ENCODE measurements around the gene TOPAZ1. TPM values are rescaled to one million over a fixed set of nuclear protein-coding genes. Genes with fewer than 3 reads are reported as not detected.

Gene TOPAZ1
- total RNA-seq, 2 experiments from 2014 or later, result not detected

- Mint-ChIP-seq H3K36me3 (ENCODE audit: low read depth) (no peaks in the 10 kb centered on the region), H3K27me3 (ENCODE audit: low read depth) (peaks cover 22% of the 10 kb centered on the region), H3K27ac (no peak overlapping the region), H3K9me3 (ENCODE audit: insufficient read depth) (no peaks in the 10 kb centered on the region), H3K4me3 (no peak overlapping the region), H3K4me1 (ENCODE audit: low read depth) (peaks cover 4% of the 10 kb centered on the region)
- DNase-seq (no peak), ATAC-seq (no peak)
- POLR2A ChIA-PET, result no interaction called here
- CTCF ChIA-PET, result no interaction called here
These were observed 14.1 kb upstream of the TOPAZ1 start for GRCh38 chr3:44227632-44228031.

- Mint-ChIP-seq H3K36me3 (ENCODE audit: low read depth) (no peaks in the 10 kb centered on the region), H3K4me3 (no peak overlapping the region), H3K4me1 (ENCODE audit: low read depth) (peaks cover 8% of the 10 kb centered on the region), H3K27ac (no peak overlapping the region), H3K9me3 (ENCODE audit: insufficient read depth) (no peaks in the 10 kb centered on the region), H3K27me3 (ENCODE audit: low read depth) (peaks cover 16% of the 10 kb centered on the region)
- ChIA-PET POLR2A (no interaction called here), CTCF (no interaction called here)
- ATAC-seq (no peak), DNase-seq (no peak)
These were observed 12.8 kb upstream of the TOPAZ1 start for GRCh38 chr3:44228900-44229299.

GRCh38 chr3:44232407-44232806 lies 9.3 kb upstream of the TOPAZ1 start:
- Mint-ChIP-seq H3K4me1 (ENCODE audit: low read depth) (peaks cover 15% of the 10 kb centered on the region), H3K9me3 (ENCODE audit: insufficient read depth) (no peaks in the 10 kb centered on the region), H3K27ac (no peak overlapping the region), H3K27me3 (ENCODE audit: low read depth) (peaks cover 10% of the 10 kb centered on the region), H3K4me3 (no peak overlapping the region), H3K36me3 (ENCODE audit: low read depth) (no peaks in the 10 kb centered on the region)
- ATAC-seq (peak; percentile 69), DNase-seq (peak; percentile 36)
- ChIA-PET CTCF (no interaction called here), POLR2A (no interaction called here)

GRCh38 chr3:44234648-44235268 lies 6.9 kb upstream of the TOPAZ1 start:
- H3K27me3 Mint-ChIP-seq (ENCODE audit: low read depth), result peaks cover 15% of the 10 kb centered on the region
- no peak overlapping the region for H3K4me3 Mint-ChIP-seq
- no peak overlapping the region for H3K27ac Mint-ChIP-seq
- ChIA-PET POLR2A (no interaction called here), CTCF (interaction anchor here (0.9 to 1.8 kb wide), 6 partner anchors 10 to 396 kb away, joined by 3 to 7 read pairs (median 3); no protein-coding TSS in a partner anchor)
- no peaks in the 10 kb centered on the region for H3K9me3 Mint-ChIP-seq (ENCODE audit: insufficient read depth)
- no peaks in the 10 kb centered on the region for H3K36me3 Mint-ChIP-seq (ENCODE audit: low read depth)
- no peak for DNase-seq
- no peak for ATAC-seq
- peaks cover 15% of the 10 kb centered on the region for H3K4me1 Mint-ChIP-seq (ENCODE audit: low read depth)

- Mint-ChIP-seq H3K4me3 (no peak overlapping the region), H3K27me3 (ENCODE audit: low read depth) (peaks cover 15% of the 10 kb centered on the region), H3K9me3 (ENCODE audit: insufficient read depth) (no peaks in the 10 kb centered on the region)
These were observed 5.8 kb upstream of the TOPAZ1 start for GRCh38 chr3:44235604-44236484.

GRCh38 chr3:44236485-44236908 lies 5.2 kb upstream of the TOPAZ1 start:
- DNase-seq (no peak), ATAC-seq (no peak)
- Mint-ChIP-seq H3K4me3 (no peak overlapping the region), H3K27ac (no peak overlapping the region), H3K27me3 (ENCODE audit: low read depth) (peaks cover 14% of the 10 kb centered on the region), H3K4me1 (ENCODE audit: low read depth) (peaks cover 15% of the 10 kb centered on the region), H3K36me3 (ENCODE audit: low read depth) (no peaks in the 10 kb centered on the region), H3K9me3 (ENCODE audit: insufficient read depth) (no peaks in the 10 kb centered on the region)
- ChIA-PET POLR2A (no interaction called here), CTCF (interaction anchor here (0.7 to 3.3 kb wide), 4 partner anchors 12 to 38 kb away, joined by 3 to 8 read pairs (median 4); no protein-coding TSS in a partner anchor)

More at GRCh38 chr3:44235604-44236484, 5.8 kb upstream of the TOPAZ1 start:
- POLR2A ChIA-PET, result no interaction called here
- no peak overlapping the region for H3K27ac Mint-ChIP-seq
- peak; percentile 69 for DNase-seq
- no peaks in the 10 kb centered on the region for H3K36me3 Mint-ChIP-seq (ENCODE audit: low read depth)
- H3K4me1 Mint-ChIP-seq (ENCODE audit: low read depth), result peaks cover 15% of the 10 kb centered on the region
- peak; percentile 90 for ATAC-seq
- CTCF ChIA-PET, result interaction anchor here (0.7 to 3.3 kb wide), 11 partner anchors 9 to 691 kb away, joined by 3 to 8 read pairs (median 3); no protein-coding TSS in a partner anchor

GRCh38 chr3:44237161-44237560 lies 4.5 kb upstream of the TOPAZ1 start:
- Mint-ChIP-seq H3K4me3 (no peak overlapping the region), H3K27ac (no peak overlapping the region), H3K9me3 (ENCODE audit: insufficient read depth) (no peaks in the 10 kb centered on the region), H3K27me3 (ENCODE audit: low read depth) (peaks cover 14% of the 10 kb centered on the region), H3K4me1 (ENCODE audit: low read depth) (peaks cover 15% of the 10 kb centered on the region), H3K36me3 (ENCODE audit: low read depth) (no peaks in the 10 kb centered on the region)
- no peak for ATAC-seq
- POLR2A ChIA-PET, result no interaction called here
- CTCF ChIA-PET, result interaction anchor here (1.3 to 3.3 kb wide), 2 partner anchors 15 to 27 kb away, joined by 4 to 8 read pairs; no protein-coding TSS in a partner anchor
- no peak for DNase-seq

- CTCF ChIA-PET, result interaction anchor here (1.3 to 3.3 kb wide), 2 partner anchors 15 to 27 kb away, joined by 4 to 8 read pairs; no protein-coding TSS in a partner anchor
- DNase-seq (no peak), ATAC-seq (no peak)
- POLR2A ChIA-PET, result no interaction called here
- H3K27me3 Mint-ChIP-seq (ENCODE audit: low read depth), result peaks cover 14% of the 10 kb centered on the region
- H3K9me3 Mint-ChIP-seq (ENCODE audit: insufficient read depth), result no peaks in the 10 kb centered on the region
- H3K4me1 Mint-ChIP-seq (ENCODE audit: low read depth), result peaks cover 11% of the 10 kb centered on the region
- H3K27ac Mint-ChIP-seq, result no peak overlapping the region
- no peak overlapping the region for H3K4me3 Mint-ChIP-seq
- H3K36me3 Mint-ChIP-seq (ENCODE audit: low read depth), result no peaks in the 10 kb centered on the region
These were observed 4.0 kb upstream of the TOPAZ1 start for GRCh38 chr3:44237665-44238064.

GRCh38 chr3:44238889-44239288 lies 2.8 kb upstream of the TOPAZ1 start:
- ChIA-PET POLR2A (no interaction called here), CTCF (interaction anchor here (3.3 kb wide), 1 partner anchor 14 kb away, joined by 8 read pairs; no protein-coding TSS in a partner anchor)
- ATAC-seq, result no peak
- DNase-seq, result no peak
- Mint-ChIP-seq H3K9me3 (ENCODE audit: insufficient read depth) (no peaks in the 10 kb centered on the region), H3K36me3 (ENCODE audit: low read depth) (no peaks in the 10 kb centered on the region), H3K27me3 (ENCODE audit: low read depth) (peaks cover 16% of the 10 kb centered on the region), H3K4me3 (no peak overlapping the region), H3K4me1 (ENCODE audit: low read depth) (peaks cover 7% of the 10 kb centered on the region), H3K27ac (no peak overlapping the region)

- Mint-ChIP-seq H3K4me3 (no peak overlapping the region), H3K4me1 (ENCODE audit: low read depth) (peaks cover 7% of the 10 kb centered on the region)
- CTCF ChIA-PET, result no interaction called here
These were observed 1.6 kb upstream of the TOPAZ1 start for GRCh38 chr3:44240061-44240460.

GRCh38 chr3:44242721-44243120 lies 1.0 kb downstream of the TOPAZ1 start:
- H3K36me3 Mint-ChIP-seq (ENCODE audit: low read depth), result no peaks in the 10 kb centered on the region
- H3K4me3 Mint-ChIP-seq, result no peak overlapping the region
- DNase-seq (no peak), ATAC-seq (no peak)
- peaks cover 1% of the 10 kb centered on the region for H3K9me3 Mint-ChIP-seq (ENCODE audit: insufficient read depth)
- POLR2A ChIA-PET, result no interaction called here
- no peak overlapping the region for H3K27ac Mint-ChIP-seq
- H3K27me3 Mint-ChIP-seq (ENCODE audit: low read depth), result peaks cover 12% of the 10 kb centered on the region
- CTCF ChIA-PET, result no interaction called here
- no peaks in the 10 kb centered on the region for H3K4me1 Mint-ChIP-seq (ENCODE audit: low read depth)

More at GRCh38 chr3:44240061-44240460, 1.6 kb upstream of the TOPAZ1 start:
- POLR2A ChIA-PET, result interaction anchor here (0.6 kb wide), 2 partner anchors 955 to 1204 kb away, joined by 3 read pairs; no protein-coding TSS in a partner anchor
- peaks cover 16% of the 10 kb centered on the region for H3K27me3 Mint-ChIP-seq (ENCODE audit: low read depth)
- H3K27ac Mint-ChIP-seq, result no peak overlapping the region
- ATAC-seq (no peak), DNase-seq (no peak)
- H3K36me3 Mint-ChIP-seq (ENCODE audit: low read depth), result no peaks in the 10 kb centered on the region
- H3K9me3 Mint-ChIP-seq (ENCODE audit: insufficient read depth), result no peaks in the 10 kb centered on the region

- ChIA-PET CTCF (interaction anchor here (1.0 kb wide), 1 partner anchor 12 kb away, joined by 3 read pairs; no protein-coding TSS in a partner anchor), POLR2A (no interaction called here)
- H3K4me3 Mint-ChIP-seq, result no peak overlapping the region
- H3K27me3 Mint-ChIP-seq (ENCODE audit: low read depth), result peaks cover 16% of the 10 kb centered on the region
- H3K36me3 Mint-ChIP-seq (ENCODE audit: low read depth), result peaks cover 3% of the 10 kb centered on the region
- no peaks in the 10 kb centered on the region for H3K4me1 Mint-ChIP-seq (ENCODE audit: low read depth)
- H3K27ac Mint-ChIP-seq, result no peak overlapping the region
- DNase-seq (no peak), ATAC-seq (no peak)
- H3K9me3 Mint-ChIP-seq (ENCODE audit: insufficient read depth), result peaks cover 6% of the 10 kb centered on the region
These were observed 6.5 kb downstream of the TOPAZ1 start for GRCh38 chr3:44248152-44248551.
